Mesenteric fat pad (tissue), 1 donor: ENCODE data around the gene TRMU. TPM values are rescaled to one million over a fixed set of nuclear protein-coding genes. Genes with fewer than 3 reads are reported as not detected.
"Not testable (repeated sequence)": the region's sequence is repeated elsewhere in the genome, so short reads cannot be mapped to it uniquely, and the experiment has no call there.

ENCODE experiments used
- DNase-seq: peaks from one replicate; pipeline ENCODE4 v3.0.0-alpha.2; 2020; ENCODE audit warnings: low spot score
- total RNA-seq: library from RNA; stranded (reverse); fragmentation: NEBNext Ultra II Directional; extraction: Animal tissue kit (Norgen Biotek cat#: 25700); gene quantifications from one replicate; pipeline ENCODE4 v1.2.1, GENCODE V29; 2021
- donor health status: DM: yes; HTN: yes; CAD: no.

TRMU gene
- total RNA-seq, 1 donor from 2014 or later, result 30.7 TPM

DNA sequence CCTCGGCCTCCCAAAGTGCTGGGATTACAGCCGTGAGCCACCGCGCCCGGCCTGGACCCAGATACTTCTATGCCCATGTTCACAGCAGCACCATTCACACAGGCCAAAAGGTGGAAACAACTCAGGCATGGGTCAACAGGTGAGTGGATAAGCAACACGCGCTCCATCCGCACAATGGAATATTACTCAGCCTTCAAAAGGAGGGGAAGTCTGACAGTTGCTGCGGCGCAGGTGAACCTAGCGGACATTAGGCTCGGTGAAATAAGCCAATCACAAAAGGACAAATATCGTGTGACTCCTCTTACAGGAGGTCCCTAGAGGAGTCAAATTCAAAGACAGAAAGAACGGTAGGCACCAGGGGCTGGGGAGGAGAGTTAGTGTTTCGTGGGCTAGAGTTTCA lies 47.0 kb downstream of the TRMU start:
- no peak for DNase-seq

DNA sequence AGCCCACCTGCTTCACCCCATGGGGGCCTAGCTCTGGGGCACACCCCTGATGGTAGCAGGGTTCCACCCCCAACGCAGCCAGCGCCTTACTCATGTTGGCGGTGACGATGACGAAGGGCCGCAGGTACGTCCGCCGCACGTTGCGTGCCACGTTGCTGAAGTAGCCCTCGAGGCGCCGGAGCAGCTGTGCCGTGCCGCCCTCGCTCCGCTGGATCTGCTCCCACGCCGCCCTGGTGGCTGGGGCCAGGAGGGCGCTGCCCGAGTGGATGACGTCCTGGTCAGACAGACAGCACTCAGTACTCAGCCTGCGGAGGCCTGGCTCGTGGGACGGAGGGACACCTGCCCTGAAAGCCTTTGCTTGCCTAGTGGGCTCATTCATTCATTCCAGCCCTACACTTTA lies 50.8 kb downstream of the TRMU start:
- no peak for DNase-seq

DNA sequence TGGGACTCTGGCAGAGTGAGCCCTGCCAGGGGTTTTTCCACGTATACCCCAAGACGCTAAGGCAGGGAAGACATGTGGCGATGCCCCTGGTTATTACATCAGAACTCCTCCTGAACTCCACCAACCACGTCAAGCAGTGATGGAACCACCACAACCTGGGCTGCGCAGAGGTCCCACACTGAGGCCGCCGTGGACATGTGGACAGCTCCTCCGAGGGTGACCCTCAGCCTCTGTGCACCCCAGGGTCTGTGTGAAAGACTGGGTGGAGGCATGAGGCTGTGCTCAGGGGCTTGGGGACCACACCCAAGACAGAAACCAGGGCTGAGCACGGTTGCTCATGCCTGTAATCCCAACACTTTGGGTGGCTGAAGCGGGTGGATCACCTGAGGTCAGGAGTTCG lies 52.2 kb downstream of the TRMU start:
- no peak for DNase-seq

DNA sequence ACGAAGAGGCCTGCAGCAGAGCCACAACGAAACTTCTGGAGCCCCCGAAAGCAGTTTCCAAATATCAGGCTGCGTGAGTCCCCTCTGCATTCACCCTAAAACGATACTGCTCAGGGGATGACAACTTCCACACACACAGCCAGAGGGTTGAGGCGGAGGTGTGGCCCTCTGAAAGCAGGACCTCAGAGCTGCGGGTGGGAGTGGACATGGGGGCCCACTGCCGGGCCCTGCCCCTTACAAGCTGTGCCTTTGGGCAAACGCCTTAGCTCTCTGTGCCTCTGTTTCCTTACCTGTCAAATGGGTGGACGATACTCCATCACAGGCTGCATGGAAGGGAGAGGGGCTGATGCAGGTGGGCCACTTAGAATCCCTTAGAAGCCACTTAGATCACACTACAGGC lies 53.1 kb downstream of the TRMU start:
- no peak for DNase-seq

DNA sequence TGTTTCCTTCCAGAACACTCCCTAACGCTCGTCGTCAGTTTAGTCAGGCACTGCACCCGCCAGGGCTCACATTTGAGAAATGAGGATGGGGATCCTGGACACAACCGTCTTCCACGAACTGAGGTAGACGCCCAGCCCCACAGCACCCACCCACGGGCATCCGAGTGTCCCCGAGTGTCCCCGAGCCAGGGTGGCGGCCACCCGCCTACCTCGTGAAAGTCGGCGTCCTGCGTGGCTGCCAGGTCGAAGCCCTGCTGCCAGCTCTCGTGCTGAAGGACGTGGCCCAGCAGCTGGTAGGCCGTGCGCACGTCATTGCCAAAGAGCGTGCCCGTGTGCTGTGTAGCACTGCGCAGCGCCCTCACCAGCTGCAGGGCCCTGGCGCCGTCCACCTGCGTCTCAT lies 53.6 kb downstream of the TRMU start:
- no peak for DNase-seq

DNA sequence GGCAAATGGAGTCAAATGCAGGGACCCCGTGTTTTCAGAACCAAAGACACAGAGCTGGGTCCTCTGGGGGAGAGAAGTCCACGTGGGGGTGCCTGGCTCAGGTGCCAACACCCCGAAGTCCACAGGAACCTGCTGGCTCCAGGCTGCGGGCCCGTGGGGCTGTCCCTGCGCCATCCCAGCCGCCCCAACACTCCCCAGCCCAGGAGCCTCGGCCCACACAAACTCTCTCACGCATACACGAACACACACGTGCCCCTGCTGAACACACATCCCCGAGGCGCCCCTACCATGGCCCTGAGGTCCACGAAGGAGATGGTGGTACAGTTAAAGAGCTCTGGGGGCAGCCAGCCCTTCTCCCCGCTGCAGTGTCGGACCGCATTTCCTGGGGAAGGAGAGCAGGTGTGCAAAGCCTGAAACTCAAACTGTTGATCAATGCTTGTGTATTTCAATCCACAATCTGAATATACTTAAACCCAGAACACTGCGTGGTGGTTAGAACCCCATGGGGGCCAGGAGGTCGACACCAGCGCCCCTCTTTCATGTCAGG lies 54.7 kb downstream of the TRMU start:
- DNase-seq, result no peak

DNA sequence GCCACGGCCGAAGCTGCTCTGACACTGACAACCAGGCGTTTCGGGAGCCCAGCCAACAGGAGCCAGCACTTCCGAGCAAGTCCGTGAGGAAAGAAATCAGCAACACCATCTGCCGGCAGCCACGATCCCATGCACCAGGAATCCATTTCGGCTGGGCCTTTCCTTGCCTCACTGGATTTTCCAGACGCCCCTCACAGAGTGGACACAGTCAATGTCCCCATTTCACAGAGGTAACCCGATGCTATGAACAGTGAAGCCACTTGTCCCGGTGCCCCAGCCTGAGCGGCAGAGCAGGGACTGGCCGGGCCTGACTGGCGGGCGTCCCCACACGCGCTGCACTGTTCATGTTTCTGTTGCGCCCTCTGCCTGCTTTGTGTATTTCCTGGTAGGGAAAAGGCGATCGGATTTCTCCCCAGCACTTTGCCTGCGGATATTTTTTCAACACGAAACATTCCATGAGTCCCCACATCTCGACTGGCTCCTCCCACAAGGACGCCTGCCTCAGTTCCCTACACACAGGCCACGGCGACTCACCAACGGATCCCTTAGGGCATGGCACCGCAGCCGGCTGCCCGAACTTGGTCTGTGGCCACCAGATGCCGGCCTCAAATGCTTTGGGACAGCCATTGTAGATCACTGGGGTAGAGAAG lies 55.3 kb downstream of the TRMU start:
- DNase-seq, result no peak

DNA sequence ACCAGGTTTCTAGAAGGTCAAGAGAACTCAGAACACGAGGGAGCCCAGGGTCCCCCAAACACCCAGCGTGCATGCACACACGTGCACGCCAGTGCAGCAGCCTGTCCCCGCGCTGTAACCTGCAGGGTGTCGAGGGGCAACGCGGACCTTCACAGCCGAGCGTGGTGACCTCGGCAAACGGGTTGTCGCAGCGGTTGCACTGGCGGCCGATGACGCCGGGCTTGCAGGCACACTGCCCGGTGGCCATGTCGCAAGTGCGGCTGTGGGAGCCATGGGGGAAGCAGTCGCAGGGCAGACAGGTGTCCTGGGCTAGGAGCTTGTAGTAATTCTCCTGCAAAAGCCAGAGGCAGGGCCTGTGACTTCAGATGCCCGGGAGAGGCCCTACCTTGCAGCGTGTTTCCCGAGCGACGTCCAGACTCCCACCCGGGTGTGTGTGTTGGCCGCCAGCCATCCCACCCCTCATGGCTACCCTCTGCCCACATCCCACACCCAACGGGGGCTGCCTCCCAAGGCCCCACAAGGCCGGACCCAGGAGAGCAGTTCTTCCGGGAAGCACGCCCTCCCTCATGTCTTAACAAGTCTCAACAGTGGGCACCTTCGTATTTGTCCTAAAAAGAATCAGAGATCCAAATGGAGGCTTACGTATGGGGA lies 56.1 kb downstream of the TRMU start:
- no peak for DNase-seq

DNA sequence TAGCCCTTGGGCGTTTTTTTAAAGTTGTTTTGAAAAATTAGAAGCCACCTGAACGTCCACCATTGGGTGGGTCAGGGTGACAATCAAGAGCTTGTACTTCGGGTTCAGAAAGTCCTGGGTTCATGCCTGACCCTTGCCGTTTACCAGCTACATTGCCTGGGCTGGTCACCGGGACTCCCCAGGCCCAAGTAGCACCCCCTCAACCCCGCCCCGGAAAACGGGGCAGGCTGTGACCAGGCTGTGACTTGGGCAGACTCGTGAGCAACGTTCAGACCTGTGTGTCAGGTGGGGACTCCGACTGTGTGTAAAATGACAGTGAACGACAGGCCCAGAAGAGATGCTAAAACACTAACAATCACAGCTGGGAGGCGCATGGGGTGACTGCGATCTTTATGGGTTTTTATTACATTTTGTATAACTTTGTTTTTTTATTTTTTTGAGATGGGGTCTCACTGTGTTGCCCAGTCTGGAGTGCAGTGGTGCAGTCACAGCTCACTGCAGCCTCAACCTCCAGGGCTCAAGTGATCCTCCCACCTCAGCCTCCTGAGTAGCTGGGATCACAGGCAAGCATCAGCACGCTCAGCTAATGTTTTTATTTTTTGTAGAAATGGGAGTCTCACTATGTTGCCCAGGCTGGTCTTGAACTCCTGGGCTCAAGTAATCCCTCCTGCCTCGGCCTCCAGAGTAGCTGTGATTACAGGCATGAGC lies 56.8 kb downstream of the TRMU start:
- DNase-seq, result no peak

DNA sequence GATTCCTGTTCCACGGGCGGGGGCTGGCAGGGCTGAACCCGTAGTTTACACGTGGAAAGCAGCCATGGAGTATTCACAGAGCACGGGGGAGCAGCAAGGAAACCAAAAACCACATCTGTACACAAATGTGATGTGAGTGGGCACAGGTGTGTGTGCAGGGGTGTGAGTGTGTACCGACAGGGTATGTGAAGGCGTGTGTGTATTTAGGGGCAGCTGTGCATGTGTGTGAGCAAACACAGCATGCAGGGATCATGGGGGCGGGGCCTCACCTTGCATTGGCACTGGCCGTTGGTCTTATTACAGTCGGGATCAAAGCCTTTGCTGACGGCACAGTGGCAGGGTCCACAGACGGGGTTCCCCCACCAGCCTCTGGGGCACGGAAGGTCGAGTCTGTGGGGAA lies 58.4 kb downstream of the TRMU start:
- DNase-seq, result no peak

DNA sequence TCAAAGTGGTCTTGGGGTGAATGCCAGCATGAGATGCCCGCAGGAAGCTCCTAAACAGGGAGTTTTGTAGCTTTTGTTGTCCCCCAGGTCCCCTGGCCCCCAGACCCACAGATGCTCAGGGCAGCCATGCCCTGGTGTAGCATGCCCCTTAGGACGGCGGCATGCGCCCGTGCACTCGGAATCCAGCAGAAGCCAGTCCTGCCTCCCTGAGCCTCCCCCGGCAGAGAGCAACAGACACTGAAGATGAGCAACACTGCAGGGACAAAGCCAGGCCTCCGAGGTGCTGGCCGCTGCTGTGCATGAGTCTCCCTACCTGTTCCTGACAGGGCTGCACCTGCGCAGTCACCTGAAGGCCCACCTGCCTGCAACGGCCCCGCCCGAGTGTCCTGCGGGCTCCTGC lies 59.1 kb downstream of the TRMU start:
- no peak for DNase-seq

DNA sequence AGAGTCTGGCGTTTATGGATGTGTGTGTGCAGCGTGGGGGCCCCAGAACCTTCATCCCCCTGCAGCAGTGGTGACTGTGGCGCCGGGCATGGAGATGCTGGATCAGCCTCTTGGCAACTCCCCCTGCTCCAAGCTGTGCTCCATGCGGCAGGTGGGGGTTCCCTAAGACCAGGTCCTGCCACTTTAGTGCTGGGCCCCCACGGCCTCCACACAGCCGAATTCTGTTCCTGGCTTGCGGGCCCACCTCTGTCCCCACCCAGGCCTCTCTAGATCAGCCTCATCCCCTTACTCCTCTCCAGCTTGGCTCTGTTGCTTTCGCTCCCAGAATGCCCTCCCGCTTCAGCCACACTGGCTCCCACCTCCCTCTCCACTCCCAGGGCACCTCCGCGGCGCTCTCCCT lies 59.6 kb downstream of the TRMU start:
- no peak for DNase-seq

DNA sequence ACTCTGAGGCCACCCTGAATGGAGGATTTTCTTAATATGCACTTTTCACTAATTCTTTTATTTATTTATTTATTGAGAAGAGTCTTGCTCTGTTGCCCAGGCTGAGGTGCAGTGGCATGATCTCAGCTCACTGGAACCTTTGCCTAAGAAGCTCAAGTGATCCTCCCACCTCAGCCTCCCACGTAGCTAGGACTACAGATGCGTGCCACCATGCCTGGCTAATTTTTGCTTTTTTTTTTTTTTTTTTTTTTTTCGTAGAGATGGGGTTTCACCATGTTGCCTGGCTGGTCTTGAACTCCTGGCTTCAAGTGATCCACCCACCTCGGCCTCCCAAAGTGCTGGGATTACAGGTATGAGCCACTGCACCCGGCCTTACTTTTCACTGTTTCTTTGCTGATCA lies 61.5 kb downstream of the TRMU start:
- DNase-seq, result not testable (repeated sequence)

DNA sequence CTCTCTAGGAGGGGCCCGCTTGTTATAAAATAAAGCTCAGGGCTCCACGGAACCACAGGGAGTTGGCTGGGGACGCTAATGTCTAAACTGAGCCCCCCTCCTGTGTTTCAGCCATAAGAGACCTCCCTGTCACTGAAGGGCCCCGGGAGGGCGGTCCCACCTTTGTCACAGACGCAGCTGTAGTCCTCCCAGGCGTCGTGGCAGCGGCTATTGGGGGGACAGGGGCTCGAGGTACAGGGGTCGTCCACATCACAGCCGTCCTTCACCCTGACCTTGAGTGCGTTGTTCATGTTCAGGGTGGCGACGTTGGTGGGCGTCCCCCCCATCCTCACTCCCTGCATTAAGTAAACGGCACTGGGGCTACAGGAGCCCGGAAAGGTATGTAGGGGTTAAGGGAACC lies 62.0 kb downstream of the TRMU start:
- DNase-seq, result no peak

DNA sequence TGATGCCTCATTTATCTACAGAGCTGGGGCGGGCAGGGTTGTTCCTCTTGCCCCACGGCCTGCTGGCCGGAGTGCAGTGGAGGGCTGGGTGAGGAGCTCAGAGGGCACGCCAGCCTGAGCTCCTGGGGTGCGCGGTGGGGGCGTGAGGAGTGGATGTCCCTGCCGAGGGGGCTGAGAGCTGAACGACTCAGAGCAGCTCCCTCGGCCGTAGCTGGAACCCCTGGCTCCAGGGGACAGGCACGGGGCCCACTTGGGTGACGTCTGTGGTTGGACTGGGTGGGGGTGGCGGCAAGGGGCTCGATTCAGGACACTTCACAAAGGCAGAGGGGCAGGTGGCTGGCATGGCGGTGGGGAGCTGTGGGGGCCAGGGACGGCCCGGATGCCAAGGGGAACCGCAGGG lies 62.4 kb downstream of the TRMU start:
- no peak for DNase-seq

DNA sequence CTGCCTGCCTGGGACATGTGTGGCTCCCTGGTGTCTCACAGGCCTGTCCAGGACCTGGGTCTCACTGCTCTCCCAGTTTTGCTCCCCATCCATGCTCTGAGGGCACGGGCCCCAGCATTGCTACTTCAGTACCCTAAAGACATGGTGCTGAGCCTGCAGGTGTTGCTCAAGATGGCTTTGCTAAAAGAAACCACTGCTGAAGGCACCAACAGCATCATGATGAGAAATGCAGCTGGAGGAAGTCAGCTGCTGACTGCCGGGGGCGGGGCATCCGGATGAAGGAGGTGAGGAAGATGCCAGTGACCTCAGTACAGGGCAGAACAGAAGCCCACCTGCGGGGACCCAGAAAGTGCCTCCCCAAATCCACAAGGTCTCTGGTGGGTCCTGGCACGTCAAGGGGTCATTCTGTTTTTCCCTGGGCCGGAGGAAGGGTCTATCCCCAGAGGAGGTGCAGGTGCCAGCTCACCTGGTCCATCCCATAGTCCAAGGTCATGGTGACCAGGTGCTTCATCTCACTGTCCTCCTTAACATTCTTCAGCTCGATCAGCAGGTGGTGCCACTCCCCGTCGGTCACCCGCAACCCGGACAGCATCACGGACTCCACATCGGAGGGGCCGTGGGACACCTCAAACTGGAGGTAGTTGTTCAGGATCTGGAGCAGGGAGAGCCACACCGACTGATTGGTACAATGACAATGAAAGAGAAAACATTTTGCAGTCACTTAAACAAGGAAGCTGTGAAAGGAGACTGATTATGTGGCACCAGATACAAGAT lies 63.9 kb downstream of the TRMU start:
- no peak for DNase-seq

DNA sequence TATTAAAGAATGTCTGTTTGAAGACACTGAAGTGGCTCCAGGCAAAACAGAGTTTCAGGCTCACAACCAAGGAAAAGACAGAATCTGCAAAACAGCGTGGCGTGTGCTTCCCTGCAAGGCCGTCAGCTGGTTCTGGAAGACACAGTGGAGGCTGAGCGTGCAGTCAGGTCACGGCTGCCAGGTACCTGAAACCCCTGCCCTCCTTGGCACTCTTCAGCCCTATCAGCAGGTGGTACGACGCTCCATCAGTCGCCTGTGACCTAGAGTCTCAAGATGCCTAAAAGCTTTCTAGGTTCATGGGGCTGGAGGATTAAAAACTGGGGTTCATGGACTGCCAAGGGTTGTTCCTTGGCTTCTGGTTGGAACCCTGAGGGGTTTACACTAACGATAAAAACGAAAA lies 65.9 kb downstream of the TRMU start:
- DNase-seq, result no peak

DNA sequence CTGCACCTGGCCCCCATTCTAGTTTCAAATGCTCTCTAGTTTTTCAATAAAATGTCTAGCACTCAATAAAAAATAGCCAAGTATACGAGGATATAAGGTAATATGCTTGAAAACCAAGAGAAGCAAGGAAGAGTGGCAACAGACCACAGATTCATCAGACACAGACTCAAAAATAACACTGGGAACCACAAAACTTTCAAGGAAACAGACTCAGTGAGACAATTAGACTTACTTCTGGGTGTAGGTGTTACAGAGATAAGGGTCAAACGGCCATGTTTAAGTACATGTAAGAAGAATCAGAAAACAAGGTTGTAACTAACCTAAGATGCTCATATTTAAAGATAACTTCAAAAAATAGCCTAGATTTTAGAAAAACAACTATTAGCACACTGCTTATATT lies 67.0 kb downstream of the TRMU start:
- no peak for DNase-seq

DNA sequence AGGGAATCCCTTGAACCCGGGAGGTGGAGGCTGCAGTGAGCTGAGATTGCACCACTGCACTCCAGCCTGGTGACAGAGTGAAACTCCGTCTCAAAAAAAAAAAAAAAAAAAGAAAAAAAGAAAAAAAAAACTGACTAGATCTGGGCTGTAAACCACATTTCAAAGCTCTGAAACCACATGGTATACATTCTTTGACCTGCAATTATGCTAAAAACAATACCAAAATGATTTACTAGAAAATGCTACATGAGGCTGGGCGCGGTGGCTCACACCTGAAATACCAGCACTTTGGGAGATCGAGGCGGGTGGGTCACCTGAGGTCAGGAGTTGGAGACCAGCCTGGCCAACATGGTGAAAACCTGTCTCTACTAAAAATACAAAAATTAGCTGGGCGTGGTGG lies 68.4 kb downstream of the TRMU start:
- DNase-seq, result not testable (repeated sequence)

DNA sequence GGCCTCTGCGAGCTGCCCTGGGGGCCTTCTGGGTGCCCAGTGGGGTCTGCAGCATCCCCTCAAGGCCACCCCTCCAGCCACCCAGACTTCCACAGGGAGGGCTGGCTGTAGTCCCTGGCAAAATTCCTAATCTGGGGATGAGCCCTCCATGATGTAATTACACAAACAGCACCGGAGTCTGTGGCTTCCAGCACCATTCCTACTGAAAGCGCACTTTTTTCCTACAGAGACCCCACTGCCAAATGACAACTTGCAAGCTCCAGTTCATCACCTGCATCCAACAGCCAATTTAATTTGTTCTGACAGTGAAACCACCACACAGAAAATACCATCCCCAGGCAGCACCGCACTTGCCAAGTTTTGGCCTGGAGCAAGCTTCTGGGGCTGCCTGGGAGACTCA lies 70.4 kb downstream of the TRMU start:
- DNase-seq, result no peak

DNA sequence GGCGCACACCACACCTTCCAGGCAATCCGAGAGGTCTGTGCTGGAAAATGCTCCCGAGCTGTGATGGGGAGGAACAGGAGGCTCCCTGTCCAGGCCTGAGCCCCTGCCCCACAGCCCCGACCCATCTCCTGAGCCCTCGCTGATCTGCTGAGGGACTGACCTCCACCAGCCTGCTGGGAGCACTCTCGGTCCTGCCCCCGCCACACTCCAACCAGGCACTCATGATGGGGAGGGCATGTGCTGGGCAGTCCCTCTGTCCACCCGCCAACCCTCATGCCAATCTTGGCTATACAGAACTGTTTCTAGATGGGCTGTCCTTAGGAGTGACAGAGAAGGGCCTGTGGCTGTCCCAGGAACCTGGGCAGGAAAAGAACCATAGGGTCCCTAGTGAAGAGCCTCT lies 70.8 kb downstream of the TRMU start:
- DNase-seq, result no peak

DNA sequence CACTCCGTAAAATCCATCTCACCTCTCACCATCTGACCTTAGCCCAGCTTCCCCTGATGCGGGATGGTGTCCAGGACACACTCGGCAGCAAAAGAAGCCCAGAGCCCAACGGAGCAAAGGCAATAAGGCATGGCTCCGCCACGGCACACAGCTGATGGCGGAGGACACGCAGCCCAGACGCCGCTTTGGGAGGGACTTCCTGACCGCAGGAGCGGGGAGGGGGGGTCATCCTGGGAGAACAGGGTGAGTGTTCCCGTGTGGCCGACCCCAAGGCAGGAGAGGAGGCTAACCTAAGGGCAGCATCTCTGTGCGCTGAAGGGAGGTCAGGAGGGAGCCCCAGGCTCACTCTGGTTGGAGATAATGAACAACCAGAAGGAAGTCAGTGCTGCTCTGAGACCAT lies 71.3 kb downstream of the TRMU start:
- DNase-seq, result no peak
